GM21528 (cell line): Measurements from ENCODE around the gene PALM3.

Source experiments
- ATAC-seq: cut with Tn5 transposase; IDR thresholded peaks from one replicate; pipeline ENCODE4 v1.9.1; 2021; ENCODE audit warnings: mild to moderate bottlenecking, moderate library complexity; ENCODE audit not compliant: unreplicated experiment, low FRiP score

Gene PALM3

GRCh38 chr19:14089662-14090508, 28.0 kb upstream of the PALM3 start:
- no peak for ATAC-seq

GRCh38 chr19:14089412-14089661, 27.5 kb upstream of the PALM3 start:
- ATAC-seq, result no peak

DNA sequence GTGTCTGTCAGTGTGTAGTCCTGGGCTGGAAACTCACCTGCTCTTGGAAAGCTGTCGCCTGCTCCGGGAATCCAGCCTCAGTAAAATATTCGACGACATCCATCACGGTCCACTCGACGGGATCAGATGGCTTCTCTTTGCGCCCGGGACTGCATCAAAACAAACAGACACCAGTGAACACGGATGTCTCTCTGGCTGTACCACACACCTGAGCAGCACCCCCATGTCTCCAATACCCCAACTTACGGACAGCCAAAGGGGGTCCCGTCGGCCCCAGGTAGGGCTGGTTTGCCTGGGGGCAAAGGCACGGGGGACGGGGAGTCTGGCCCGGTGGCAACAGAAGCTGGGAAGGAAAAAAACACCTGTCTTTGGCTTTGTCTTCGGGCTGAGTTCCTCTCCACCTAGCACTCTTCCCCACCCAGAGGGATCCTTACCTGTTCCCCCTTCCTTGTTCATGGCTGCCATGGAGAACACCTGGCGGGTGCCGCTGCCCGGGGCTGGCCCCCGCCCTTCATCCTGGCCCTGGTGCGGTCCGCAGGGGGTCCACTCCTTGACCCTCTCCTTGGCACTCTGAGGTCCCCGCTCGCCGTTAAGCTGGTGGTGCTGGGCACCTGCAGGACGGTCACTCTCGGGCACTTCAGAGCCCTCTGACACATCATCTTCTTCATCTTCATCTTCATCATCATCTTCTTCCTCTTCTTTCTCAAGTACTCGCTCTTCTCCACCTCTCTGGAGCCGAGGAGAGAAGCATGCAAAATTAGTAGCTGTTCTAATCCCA, 26.9 kb upstream of the PALM3 start:
- no peak for ATAC-seq

DNA sequence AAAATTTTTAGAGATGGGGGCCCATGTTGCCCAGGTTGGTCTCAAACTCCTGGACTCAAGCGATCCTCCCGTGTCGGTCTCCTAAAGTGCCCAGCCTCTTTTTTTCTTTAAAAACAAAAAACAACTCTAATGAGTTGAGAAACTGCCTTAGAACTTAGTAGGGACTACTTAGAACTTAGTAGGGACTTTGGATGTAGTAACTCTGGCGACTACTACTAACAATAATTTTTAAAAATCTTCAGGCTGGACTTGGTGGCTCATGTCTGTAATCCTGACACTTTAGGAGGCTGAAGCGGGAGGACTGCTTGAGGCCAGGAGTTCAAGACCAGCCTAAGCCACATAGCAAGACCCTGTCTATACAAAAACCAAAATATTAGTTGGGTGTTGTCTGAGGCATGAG, 24.2 kb upstream of the PALM3 start:
- ATAC-seq, result no peak

DNA sequence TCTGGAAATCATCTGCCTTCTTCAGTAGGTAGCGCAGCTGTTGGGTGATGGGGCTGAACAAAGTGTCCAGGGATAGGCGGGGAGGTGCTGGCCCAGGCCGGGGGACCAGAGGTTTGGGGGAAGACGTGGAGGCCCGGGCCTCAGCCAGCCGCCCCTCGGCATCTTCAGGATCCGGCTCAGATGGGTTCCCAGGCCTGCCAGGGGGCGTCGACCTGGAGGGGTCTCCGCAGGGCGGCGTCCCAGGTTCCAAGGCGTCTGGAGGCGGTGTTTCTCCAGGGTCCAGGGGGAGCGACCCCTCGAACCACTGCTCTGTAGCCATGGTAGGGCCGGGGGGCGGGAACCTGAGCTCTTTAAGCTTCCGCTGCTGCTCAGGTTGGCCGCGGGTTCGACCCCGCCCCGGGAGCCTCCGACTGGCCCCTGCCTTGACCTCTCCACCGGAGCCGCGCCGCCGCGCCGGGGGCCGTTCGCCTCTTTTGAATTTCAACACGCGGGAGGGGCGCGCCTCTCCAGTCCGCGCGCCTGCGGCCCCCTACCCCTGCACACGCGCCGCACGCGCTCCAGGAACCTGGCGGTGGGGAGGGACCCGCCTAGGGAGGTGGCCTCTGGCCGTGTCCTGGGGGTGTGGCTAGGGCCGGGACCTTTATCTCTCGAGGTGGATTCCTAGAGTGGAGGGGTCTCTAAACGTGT, 23.6 kb upstream of the PALM3 start, which contains the start of gene C19orf67:
TSS of gene C19orf67 (minus strand) at position 475 of the 687 bp plus-strand sequence. CDS start at position 319, 156 bp downstream.
- ATAC-seq, result no peak

DNA sequence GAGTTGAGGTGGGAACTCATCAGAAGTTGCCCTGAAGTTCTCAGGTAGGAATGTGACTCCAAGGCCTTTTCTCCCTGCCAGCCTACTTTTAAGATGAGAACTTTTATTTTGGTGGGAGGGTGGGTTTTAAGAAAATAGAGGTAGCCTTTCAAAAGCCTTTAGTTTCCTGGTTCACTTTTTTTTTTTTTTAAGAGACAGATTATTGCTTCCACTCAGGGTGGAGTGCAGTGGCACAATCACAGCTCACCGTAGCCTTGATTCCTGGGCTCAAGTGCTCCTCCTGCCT, 20.7 kb upstream of the PALM3 start:
- ATAC-seq, result no peak

DNA sequence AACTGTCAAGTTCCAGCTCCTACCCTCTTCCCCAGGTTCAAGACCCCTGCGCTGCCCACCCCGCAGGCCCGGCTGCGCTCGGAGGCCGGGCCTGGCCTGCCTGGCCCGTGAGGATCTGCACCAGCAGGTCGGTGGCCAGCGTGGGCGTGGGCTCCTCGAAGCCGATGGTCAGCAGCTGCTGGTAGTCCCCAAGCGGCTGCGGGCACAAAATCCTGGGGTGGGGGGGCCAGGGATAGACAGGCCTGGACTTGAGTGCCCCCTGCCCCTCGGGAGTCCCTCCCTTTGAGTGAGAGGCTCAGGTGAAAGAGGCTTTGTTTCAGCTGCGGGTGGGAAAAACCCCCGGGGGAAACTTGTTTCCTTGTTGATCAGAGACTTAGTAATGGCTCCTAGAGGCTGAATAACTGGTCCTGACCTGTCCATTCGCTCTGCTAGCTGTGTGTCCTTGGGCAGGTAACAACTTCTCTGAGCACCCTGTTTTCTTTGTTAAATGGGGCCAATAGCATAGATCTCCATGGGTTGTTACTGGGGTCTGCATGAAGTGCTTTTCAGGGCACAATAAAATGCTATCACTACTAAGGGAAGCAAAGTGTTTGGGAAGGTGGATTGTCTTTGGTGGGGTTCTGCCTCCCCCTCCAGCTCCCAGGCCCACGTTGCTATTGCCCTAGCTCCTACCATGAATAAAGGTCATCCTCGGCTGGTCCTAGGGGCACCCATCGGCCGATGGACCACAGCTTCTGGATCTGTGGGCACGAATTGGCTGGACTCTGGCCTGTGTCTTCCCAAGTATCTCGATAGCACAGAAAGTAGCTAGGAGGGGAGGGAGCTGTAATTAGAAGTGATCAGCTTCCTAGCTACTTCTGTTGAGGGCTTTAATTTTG, 20.2 kb upstream of the PALM3 start:
- peak; percentile 10 for ATAC-seq

DNA sequence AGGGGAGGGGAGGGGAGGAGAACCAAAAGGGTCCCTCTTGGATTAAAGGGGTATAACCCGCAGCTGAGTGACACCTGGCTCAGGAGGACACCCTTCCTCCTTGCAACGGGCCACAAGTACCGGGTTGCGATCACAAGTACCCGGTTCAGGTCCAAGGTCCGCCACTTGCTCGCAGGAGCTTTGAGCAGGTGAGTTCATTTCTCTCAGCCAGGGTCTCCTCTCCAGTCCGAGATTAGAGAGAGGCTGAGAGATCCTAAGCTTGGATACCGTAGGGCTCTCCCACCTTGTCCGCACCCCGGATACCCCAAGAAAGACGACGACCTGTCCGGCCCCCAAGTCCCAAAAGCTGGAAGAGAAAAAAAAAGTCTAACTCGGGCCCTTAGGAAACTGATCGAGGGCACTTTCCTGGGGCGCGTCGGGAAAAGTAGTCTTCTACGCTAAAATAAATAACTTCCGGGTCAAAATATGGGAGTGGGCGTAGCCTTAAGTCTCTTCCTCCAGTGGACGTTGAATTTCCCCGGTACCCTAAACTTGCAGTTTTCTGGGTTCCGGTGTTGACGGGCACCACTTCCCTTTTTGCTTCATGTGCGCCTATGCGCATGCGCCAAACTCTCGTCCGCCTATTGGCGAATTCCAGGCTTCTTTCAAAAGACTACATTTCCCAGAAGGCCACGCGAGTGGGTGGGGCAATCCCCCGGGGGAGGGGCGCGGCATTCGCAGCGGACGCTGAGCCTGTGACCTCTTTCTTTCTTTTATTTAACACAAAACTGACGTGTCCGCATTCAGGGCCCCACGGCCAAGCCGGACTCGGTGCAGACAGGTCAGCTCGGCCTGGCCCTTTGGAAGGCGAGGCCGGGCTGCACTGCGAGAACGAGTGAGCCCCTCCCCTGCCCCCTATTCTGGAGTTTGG, 19.3 kb upstream of the PALM3 start:
- ATAC-seq, result peak; percentile 73

DNA sequence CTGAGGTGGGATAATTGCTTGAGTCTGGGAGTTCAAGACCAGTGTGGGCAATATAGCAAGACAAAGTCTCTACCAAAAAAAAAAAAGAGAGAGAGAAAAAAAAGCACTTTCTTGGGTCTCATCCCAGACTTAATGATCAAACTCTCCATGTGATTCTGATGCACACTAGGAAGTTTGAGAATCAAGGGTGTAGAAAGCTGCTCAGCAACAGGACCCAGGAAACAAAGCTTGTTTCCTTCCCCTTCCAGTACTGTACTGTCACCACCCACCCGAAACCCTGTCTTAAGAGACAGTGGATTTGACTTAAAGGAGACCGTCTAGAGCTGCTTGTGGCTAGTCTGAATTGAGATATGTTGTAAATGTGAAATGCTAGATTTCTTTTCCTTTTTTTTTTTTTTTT, 16.5 kb upstream of the PALM3 start:
- ATAC-seq, result no peak

GRCh38 chr19:14073925-14074838, 12.3 kb upstream of the PALM3 start:
- ATAC-seq, result no peak

GRCh38 chr19:14073261-14073924, 11.5 kb upstream of the PALM3 start:
- no peak for ATAC-seq

DNA sequence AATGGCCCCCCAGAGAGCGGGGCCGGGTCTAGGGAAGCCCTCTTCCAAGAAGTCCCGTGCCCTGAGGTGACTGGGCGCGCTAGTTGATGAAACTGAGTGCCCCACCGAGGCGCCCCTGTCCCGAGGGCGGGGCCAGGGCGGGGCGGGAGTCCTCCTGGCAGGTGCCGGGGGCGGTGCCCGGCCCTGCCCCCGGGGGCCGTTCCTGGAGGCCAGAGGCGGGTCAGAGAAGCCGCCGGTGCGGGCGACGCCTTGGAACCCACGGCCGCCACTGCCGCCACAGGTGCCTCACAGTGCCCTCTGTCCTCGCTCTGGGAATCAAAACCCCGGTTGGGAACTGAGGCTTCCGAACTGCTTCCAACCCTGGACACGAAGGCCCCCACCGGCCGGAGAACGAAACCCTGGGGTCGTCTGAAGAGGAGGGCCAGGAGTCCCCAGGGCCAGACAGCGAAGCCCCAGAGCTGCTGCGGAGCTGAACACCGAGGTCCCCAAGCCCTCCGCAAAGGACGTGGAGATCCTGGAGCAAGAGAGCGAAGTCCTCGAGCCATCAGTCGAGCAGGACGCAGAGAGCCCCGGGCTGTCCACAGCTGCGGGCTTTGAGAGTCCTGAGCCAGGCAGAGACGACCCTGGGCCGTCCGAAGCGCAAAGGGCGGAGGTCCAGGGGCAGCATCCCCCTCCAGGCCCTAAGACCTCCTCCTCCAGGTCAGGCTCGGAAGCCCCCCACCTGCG, 10.8 kb upstream of the PALM3 start, which contains the start of gene MISP3:
TSS of gene MISP3 (plus strand) at position 252 of the 726 bp plus-strand sequence. CDS start 524 bp downstream, outside the sequence.
- ATAC-seq, result no peak

GRCh38 chr19:14070268-14071050, 8.6 kb upstream of the PALM3 start:
- ATAC-seq, result no peak

GRCh38 chr19:14066134-14066533, 4.3 kb upstream of the PALM3 start:
- no peak for ATAC-seq

GRCh38 chr19:14063105-14063504, 1.2 kb upstream of the PALM3 start:
- ATAC-seq, result no peak

GRCh38 chr19:14062558-14062855, 631 bp upstream of the PALM3 start:
- no peak for ATAC-seq
